GM21825 (cell line): ENCODE data around the gene SNX30.

Experiments
- ATAC-seq: cut with Tn5 transposase; IDR thresholded peaks from one replicate; pipeline ENCODE4 v1.9.1; 2021; ENCODE audit warnings: mild to moderate bottlenecking, moderate library complexity; ENCODE audit not compliant: unreplicated experiment

The SNX30 gene

GRCh38 chr9:112780450-112781036 lies 30.0 kb downstream of the SNX30 start:
- ATAC-seq, result no peak

- no peak for ATAC-seq
These were observed 31.7 kb downstream of the SNX30 start for GRCh38 chr9:112782218-112782617.

GRCh38 chr9:112783551-112783954 lies 33.0 kb downstream of the SNX30 start:
- ATAC-seq, result no peak

GRCh38 chr9:112784020-112784785 lies 33.6 kb downstream of the SNX30 start:
- ATAC-seq, result no peak

GRCh38 chr9:112785986-112786385 lies 35.4 kb downstream of the SNX30 start:
- no peak for ATAC-seq

- no peak for ATAC-seq
These were observed 36.4 kb downstream of the SNX30 start for GRCh38 chr9:112786829-112787520.

GRCh38 chr9:112787978-112788377 lies 37.4 kb downstream of the SNX30 start:
- no peak for ATAC-seq

GRCh38 chr9:112789473-112789872 lies 38.9 kb downstream of the SNX30 start:
- ATAC-seq, result no peak

GRCh38 chr9:112789891-112790774 lies 39.6 kb downstream of the SNX30 start:
- no peak for ATAC-seq

- ATAC-seq, result no peak
These were observed 42.1 kb downstream of the SNX30 start for GRCh38 chr9:112792670-112793069.

GRCh38 chr9:112793213-112793810 lies 42.8 kb downstream of the SNX30 start:
- ATAC-seq, result no peak

GRCh38 chr9:112794731-112795130 lies 44.2 kb downstream of the SNX30 start:
- no peak for ATAC-seq

- no peak for ATAC-seq
These were observed 45.4 kb downstream of the SNX30 start for GRCh38 chr9:112795921-112796320.

- ATAC-seq, result no peak
These were observed 45.9 kb downstream of the SNX30 start for GRCh38 chr9:112796485-112796884.

GRCh38 chr9:112809351-112809848 lies 58.8 kb downstream of the SNX30 start:
- peak; percentile 98 for ATAC-seq

- ATAC-seq, result no peak
These were observed 59.3 kb downstream of the SNX30 start for GRCh38 chr9:112809906-112810305.

- no peak for ATAC-seq
These were observed 60.3 kb downstream of the SNX30 start for GRCh38 chr9:112810696-112811490.

GRCh38 chr9:112811518-112811917 lies 61.0 kb downstream of the SNX30 start:
- no peak for ATAC-seq

- ATAC-seq, result no peak
These were observed 65.3 kb downstream of the SNX30 start for GRCh38 chr9:112815868-112816267.

GRCh38 chr9:112817860-112818203 lies 67.3 kb downstream of the SNX30 start:
- no peak for ATAC-seq
